ENCODE results near the gene PCTP.

DNA sequence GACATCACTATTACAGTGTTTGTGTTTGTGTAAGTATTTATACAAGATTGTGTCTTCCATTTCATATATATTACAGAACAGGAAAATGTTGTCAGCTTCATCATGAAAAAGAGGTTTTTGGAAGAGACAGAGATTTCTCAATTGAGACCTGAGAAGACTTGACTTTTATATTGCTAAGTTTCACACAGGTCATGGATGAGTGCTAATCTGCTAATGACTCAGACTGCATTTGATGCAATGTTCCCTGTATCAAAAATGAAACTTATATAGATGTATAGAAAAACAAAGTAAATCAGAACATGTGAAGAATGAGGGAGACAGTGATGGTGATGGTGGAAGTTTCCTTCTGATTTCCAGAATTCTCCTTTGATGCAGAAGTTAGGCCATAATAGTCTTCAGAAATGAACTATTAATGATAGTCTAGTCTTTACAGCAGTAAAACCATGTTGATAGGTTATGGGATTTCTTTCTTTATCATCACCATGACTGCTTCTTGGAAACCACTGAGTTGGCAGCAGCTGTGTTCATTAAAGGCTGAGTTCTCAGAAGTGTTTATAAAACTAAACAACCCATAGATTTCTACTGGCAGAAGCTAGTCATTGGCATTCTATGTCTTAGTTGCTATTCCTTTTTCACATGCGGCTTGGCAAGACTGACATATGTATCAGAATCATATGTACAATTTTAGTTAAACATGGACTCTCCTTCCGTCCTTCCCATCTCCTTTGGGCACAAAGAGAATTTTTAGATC lies 56.1 kb downstream of the PCTP start:
- TF ChIP-seq, protein P1, sequence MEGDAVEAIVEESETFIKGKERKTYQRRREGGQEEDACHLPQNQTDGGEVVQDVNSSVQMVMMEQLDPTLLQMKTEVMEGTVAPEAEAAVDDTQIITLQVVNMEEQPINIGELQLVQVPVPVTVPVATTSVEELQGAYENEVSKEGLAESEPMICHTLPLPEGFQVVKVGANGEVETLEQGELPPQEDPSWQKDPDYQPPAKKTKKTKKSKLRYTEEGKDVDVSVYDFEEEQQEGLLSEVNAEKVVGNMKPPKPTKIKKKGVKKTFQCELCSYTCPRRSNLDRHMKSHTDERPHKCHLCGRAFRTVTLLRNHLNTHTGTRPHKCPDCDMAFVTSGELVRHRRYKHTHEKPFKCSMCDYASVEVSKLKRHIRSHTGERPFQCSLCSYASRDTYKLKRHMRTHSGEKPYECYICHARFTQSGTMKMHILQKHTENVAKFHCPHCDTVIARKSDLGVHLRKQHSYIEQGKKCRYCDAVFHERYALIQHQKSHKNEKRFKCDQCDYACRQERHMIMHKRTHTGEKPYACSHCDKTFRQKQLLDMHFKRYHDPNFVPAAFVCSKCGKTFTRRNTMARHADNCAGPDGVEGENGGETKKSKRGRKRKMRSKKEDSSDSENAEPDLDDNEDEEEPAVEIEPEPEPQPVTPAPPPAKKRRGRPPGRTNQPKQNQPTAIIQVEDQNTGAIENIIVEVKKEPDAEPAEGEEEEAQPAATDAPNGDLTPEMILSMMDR (IDR thresholded peaks at IDR 0.05 in 4 of 5, conservative IDR thresholded peaks at IDR 0.05 in 1 of 5): no peak
- TF ChIP-seq POLR2A (IDR thresholded peaks at IDR 0.05): no peak

Measured in gastrocnemius medialis (tissue), 4 donors.